OCI-LY7 (cell line): Measurements from ENCODE around the gene FFAR2.

Experiments used
- EZH2phosphoT487 ChIP-seq: fragments of 200-600 bp; sonication (generic); IDR thresholded peaks from 2 replicates; pipeline ENCODE4 v1.6.1; 2018; ENCODE audit warnings: low read depth, borderline replicate concordance, mild to moderate bottlenecking, mixed run types, antibody characterized with exemption, low read length, moderate library complexity, mixed read lengths
- TF ChIP-seq, protein P1 (sequence below): fragments of 200-600 bp; sonication (generic); conservative IDR thresholded peaks from 2 replicates; pipeline ENCODE4 v1.5.1; 2014; ENCODE audit warnings: mild to moderate bottlenecking, antibody characterized with exemption, low read length, moderate library complexity, mixed read lengths

DNA sequence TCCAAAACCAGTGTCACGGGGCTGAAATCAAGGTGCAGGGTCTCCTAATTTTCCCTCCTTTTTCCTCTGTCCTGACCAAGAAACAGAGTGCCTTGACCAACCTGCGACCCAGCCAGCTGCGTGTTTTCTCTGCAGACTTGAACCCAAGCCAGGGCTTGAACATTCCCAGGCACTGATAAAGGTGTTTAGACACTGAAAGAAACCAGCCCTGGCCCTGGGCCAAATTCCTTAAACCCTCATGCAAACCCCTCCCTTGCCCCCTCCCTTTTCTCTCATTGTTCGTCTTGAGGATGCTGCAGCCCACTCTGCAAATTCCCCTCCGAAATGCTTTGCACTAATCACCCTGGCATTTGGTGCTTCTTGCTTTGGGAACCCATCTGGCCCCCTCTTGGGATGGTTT, 9.5 kb upstream of the FFAR2 start:
- TF ChIP-seq, protein P1, sequence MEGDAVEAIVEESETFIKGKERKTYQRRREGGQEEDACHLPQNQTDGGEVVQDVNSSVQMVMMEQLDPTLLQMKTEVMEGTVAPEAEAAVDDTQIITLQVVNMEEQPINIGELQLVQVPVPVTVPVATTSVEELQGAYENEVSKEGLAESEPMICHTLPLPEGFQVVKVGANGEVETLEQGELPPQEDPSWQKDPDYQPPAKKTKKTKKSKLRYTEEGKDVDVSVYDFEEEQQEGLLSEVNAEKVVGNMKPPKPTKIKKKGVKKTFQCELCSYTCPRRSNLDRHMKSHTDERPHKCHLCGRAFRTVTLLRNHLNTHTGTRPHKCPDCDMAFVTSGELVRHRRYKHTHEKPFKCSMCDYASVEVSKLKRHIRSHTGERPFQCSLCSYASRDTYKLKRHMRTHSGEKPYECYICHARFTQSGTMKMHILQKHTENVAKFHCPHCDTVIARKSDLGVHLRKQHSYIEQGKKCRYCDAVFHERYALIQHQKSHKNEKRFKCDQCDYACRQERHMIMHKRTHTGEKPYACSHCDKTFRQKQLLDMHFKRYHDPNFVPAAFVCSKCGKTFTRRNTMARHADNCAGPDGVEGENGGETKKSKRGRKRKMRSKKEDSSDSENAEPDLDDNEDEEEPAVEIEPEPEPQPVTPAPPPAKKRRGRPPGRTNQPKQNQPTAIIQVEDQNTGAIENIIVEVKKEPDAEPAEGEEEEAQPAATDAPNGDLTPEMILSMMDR: no peak
- TF ChIP-seq EZH2phosphoT487: no peak
